Astrocyte (in vitro differentiated cells and primary cell): ENCODE results near the gene STKLD1. TPM values are rescaled to one million over a fixed set of nuclear protein-coding genes. Genes with fewer than 3 reads are reported as not detected.

ENCODE experiments used
- DNase-seq: peaks from one replicate; pipeline ENCODE4 v3.0.0-alpha.2; 2010; ENCODE audit warnings: low read depth
- FAIRE-seq: peaks from 2 replicates; lab custom pipeline; 2011; peaks lifted over from hg19 to GRCh38; lab: Jason Lieb, UNC
- H2AFZ ChIP-seq: 2 replicates; pipeline ENCODE4 v1.6.0; 2012; ENCODE audit warnings: low read depth, low read length, inconsistent platforms
- H3K27ac ChIP-seq: 2 replicates; pipeline ENCODE4 v1.5.1; 2011; ENCODE audit warnings: low read depth, low read length, inconsistent platforms
- H3K27me3 ChIP-seq: 2 replicates; pipeline ENCODE4 v1.6.0; 2011; ENCODE audit warnings: low read length, inconsistent platforms; ENCODE audit not compliant: insufficient read depth
- H3K36me3 ChIP-seq: 2 replicates; pipeline ENCODE4 v1.5.1; 2011; ENCODE audit warnings: low read length, inconsistent platforms; ENCODE audit not compliant: insufficient read depth
- H3K4me1 ChIP-seq: 2 replicates; pipeline ENCODE4 v1.5.1; 2011; ENCODE audit warnings: low read length, inconsistent platforms; ENCODE audit not compliant: insufficient read depth
- H3K4me2 ChIP-seq: 2 replicates; pipeline ENCODE4 v1.6.0; 2012; ENCODE audit warnings: low read length, inconsistent platforms
- H3K4me3 ChIP-seq: 2 replicates; pipeline ENCODE4 v1.5.1; 2011; ENCODE audit warnings: low read depth, mild to moderate bottlenecking, low read length, inconsistent platforms; ENCODE audit not compliant: insufficient read depth
- H3K79me2 ChIP-seq: 2 replicates; pipeline ENCODE4 v1.6.0; 2012; ENCODE audit warnings: mild to moderate bottlenecking, low read length, inconsistent platforms; ENCODE audit not compliant: insufficient read depth
- H3K9ac ChIP-seq: 2 replicates; pipeline ENCODE4 v1.6.0; 2012; ENCODE audit warnings: mild to moderate bottlenecking, low read length, inconsistent platforms
- H3K9me3 ChIP-seq: 2 replicates; pipeline ENCODE4 v1.5.1; 2012; ENCODE audit warnings: low read depth, mild to moderate bottlenecking, low read length, inconsistent platforms; ENCODE audit not compliant: insufficient read depth
- H4K20me1 ChIP-seq: 2 replicates; pipeline ENCODE4 v1.6.0; 2012; ENCODE audit warnings: low read length, inconsistent platforms; ENCODE audit not compliant: insufficient read depth
- H3K27ac Mint-ChIP-seq: one replicate; pipeline ENCODE4 v1.8.0; 2021; ENCODE audit warnings: mild to moderate bottlenecking, mixed read lengths; ENCODE audit not compliant: unreplicated experiment
- H3K27me3 Mint-ChIP-seq: one replicate; pipeline ENCODE4 v1.8.0; 2021; ENCODE audit warnings: low read depth, mixed read lengths; ENCODE audit not compliant: unreplicated experiment
- H3K36me3 Mint-ChIP-seq: one replicate; pipeline ENCODE4 v1.8.0; 2021; ENCODE audit warnings: low read depth, mixed read lengths; ENCODE audit not compliant: unreplicated experiment
- H3K4me1 Mint-ChIP-seq: one replicate; pipeline ENCODE4 v1.8.0; 2021; ENCODE audit warnings: low read depth, mixed read lengths; ENCODE audit not compliant: unreplicated experiment
- H3K4me3 Mint-ChIP-seq: one replicate; pipeline ENCODE4 v1.8.0; 2021; ENCODE audit warnings: mild to moderate bottlenecking, moderate library complexity, mixed read lengths; ENCODE audit not compliant: unreplicated experiment
- H3K9me3 Mint-ChIP-seq: one replicate; pipeline ENCODE4 v1.8.0; 2021; ENCODE audit warnings: mild to moderate bottlenecking, mixed read lengths; ENCODE audit not compliant: unreplicated experiment
- EZH2 ChIP-seq: IDR thresholded peaks from 2 replicates; pipeline ENCODE4 v1.6.1; 2012; ENCODE audit warnings: mild to moderate bottlenecking, low read length, inconsistent platforms; ENCODE audit not compliant: insufficient read depth
- total RNA-seq: library from RNA; stranded (reverse); gene quantifications from 2 replicates; pipeline ENCODE4 v1.2.1, GENCODE V29; 2021
- TF ChIP-seq, protein P1 (sequence below): IDR thresholded peaks from 2 replicates; pipeline ENCODE4 v1.5.1; 2011; ENCODE audit warnings: low read depth, mild to moderate bottlenecking, inconsistent platforms, low read length, moderate library complexity; ENCODE audit not compliant: insufficient read depth

The STKLD1 gene
- total RNA-seq, 1 donor from 2014 or later, result 0.82 TPM

GRCh38 chr9:133378408-133378962 is 2.3 kb downstream of the STKLD1 start:
- Mint-ChIP-seq H3K27ac (no peak overlapping the region), H3K27me3 (no peaks in the 10 kb centered on the region)
- no peak overlapping the region for H3K4me3 ChIP-seq

DNA sequence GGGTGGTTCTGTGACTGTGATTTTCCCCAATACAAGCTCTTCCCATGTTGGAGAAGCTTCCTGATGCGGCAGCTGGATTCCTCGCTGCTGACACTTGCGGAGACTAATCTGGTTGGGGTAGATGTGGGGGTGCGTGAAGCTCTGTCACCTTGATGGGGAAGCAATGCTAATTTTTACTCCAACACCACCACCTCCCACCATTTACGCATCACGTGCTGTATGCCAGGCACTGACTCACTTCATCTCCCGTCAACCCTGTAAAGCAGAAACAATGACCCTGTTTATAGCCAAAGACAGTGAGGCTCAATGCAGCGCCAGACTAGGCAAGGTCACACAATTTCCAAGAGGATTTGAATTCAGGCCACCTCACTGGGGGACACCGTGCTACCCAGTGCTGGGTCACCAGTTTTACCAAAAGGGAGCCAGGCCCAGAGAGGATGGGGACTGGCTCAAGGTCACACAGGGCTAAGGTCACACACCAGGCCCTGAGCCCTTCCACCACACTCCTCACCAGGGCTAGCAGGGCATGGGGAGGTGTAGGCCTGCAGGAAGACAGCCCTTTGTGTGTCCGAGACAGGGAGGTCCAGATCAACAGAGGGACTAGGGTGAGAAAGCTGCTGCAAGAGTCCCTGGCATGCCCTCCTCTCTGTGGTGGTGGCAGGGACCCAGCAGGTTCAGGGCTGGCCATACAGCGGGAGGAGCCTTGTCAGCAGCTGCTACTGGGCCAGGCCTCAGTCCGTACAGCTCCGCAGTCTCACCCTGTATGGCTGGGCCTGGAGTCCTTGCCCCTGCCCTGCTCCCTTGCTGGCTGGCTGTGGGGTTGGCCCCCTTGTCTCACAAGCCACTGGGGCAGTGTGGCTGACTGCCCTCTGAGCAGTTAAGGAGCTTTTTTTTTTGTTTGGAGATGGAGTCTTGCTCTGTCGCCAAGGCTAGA is 3.3 kb downstream of the STKLD1 start:
- peaks cover 5% of the 10 kb centered on the region for H3K9me3 ChIP-seq
- no peaks in the 10 kb centered on the region for H3K36me3 Mint-ChIP-seq
- H3K9ac ChIP-seq, result no peak overlapping the region
- TF ChIP-seq, protein P1, sequence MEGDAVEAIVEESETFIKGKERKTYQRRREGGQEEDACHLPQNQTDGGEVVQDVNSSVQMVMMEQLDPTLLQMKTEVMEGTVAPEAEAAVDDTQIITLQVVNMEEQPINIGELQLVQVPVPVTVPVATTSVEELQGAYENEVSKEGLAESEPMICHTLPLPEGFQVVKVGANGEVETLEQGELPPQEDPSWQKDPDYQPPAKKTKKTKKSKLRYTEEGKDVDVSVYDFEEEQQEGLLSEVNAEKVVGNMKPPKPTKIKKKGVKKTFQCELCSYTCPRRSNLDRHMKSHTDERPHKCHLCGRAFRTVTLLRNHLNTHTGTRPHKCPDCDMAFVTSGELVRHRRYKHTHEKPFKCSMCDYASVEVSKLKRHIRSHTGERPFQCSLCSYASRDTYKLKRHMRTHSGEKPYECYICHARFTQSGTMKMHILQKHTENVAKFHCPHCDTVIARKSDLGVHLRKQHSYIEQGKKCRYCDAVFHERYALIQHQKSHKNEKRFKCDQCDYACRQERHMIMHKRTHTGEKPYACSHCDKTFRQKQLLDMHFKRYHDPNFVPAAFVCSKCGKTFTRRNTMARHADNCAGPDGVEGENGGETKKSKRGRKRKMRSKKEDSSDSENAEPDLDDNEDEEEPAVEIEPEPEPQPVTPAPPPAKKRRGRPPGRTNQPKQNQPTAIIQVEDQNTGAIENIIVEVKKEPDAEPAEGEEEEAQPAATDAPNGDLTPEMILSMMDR, result no peak
- no peaks in the 10 kb centered on the region for H3K36me3 ChIP-seq
- H3K27me3 Mint-ChIP-seq, result no peaks in the 10 kb centered on the region
- no peak overlapping the region for H3K4me2 ChIP-seq
- H3K4me1 Mint-ChIP-seq, result peaks cover 1% of the 10 kb centered on the region
- FAIRE-seq, result no peak
- no peak for DNase-seq
- no peak overlapping the region for H3K4me3 ChIP-seq
- H3K4me1 ChIP-seq, result peaks cover 4% of the 10 kb centered on the region
- H3K9me3 Mint-ChIP-seq, result peaks cover 1% of the 10 kb centered on the region
- peaks cover 9% of the 10 kb centered on the region for H4K20me1 ChIP-seq
- H2AFZ ChIP-seq, result peak overlapping the region; percentile 33
- no peak overlapping the region for H3K27ac Mint-ChIP-seq
- no peak overlapping the region for H3K4me3 Mint-ChIP-seq
- H3K27me3 ChIP-seq, result no peaks in the 10 kb centered on the region
- H3K27ac ChIP-seq, result no peak overlapping the region
- peaks cover 15% of the 10 kb centered on the region for H3K79me2 ChIP-seq

More at GRCh38 chr9:133378408-133378962, 2.3 kb downstream of the STKLD1 start:
- no peak for TF ChIP-seq EZH2
- TF ChIP-seq, protein P1, result no peak
- DNase-seq (no peak), FAIRE-seq (no peak)
- Histone ChIP-seq H3K27ac (no peak overlapping the region), H2AFZ (no peak overlapping the region), H3K4me2 (no peak overlapping the region), H3K9me3 (peaks cover 5% of the 10 kb centered on the region), H3K36me3 (no peaks in the 10 kb centered on the region), H3K79me2 (peaks cover 24% of the 10 kb centered on the region), H4K20me1 (peaks cover 19% of the 10 kb centered on the region), H3K9ac (no peak overlapping the region), H3K4me1 (peaks cover 10% of the 10 kb centered on the region), H3K27me3 (no peaks in the 10 kb centered on the region)
- peaks cover 5% of the 10 kb centered on the region for H3K4me1 Mint-ChIP-seq
- H3K4me3 Mint-ChIP-seq, result peak overlapping the region; percentile 37
- H3K36me3 Mint-ChIP-seq, result no peaks in the 10 kb centered on the region
- H3K9me3 Mint-ChIP-seq, result peaks cover 1% of the 10 kb centered on the region
